Measurements from ENCODE around the gene C1orf216. TPM values are rescaled to one million over a fixed set of nuclear protein-coding genes. Genes with fewer than 3 reads are reported as not detected.
A peak's percentile ranks its signal among the peaks of the same experiment; 100 is the strongest.

C1orf216 gene
- total RNA-seq, 1 donor: 25.3 TPM

DNA sequence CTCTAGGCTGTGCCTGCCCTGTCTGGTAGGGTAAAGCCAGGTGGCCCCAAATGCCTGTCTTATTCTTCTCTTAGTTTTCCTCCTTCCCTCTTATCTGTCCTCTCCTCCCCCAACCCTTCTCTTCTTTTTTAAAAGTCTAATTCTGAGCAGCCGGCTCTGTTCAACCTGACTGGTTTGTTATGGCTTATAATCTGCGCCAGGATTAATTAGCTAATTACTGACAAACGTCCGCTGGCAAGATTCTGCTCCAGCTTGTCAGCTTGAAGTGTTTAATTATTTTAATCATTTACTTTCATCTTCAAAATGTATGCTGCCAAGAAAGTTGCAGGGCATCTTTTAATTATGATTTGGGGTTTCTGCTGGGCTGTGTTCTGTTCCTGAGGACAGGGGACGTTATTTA is 50.2 kb downstream of the C1orf216 start:
- TF ChIP-seq, protein P1, sequence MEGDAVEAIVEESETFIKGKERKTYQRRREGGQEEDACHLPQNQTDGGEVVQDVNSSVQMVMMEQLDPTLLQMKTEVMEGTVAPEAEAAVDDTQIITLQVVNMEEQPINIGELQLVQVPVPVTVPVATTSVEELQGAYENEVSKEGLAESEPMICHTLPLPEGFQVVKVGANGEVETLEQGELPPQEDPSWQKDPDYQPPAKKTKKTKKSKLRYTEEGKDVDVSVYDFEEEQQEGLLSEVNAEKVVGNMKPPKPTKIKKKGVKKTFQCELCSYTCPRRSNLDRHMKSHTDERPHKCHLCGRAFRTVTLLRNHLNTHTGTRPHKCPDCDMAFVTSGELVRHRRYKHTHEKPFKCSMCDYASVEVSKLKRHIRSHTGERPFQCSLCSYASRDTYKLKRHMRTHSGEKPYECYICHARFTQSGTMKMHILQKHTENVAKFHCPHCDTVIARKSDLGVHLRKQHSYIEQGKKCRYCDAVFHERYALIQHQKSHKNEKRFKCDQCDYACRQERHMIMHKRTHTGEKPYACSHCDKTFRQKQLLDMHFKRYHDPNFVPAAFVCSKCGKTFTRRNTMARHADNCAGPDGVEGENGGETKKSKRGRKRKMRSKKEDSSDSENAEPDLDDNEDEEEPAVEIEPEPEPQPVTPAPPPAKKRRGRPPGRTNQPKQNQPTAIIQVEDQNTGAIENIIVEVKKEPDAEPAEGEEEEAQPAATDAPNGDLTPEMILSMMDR (IDR thresholded peaks at IDR 0.05; ENCODE audit: extremely low read depth, low read depth, low read length): no peak
- Histone ChIP-seq H3K36me3 (ENCODE audit: insufficient read depth, low read length) (no peaks in the 10 kb centered on the region), H3K9me3 (ENCODE audit: low read depth, low read length) (no peaks in the 10 kb centered on the region), H3K79me2 (ENCODE audit: insufficient read depth, low read length) (no peaks in the 10 kb centered on the region), H3K4me2 (ENCODE audit: insufficient read depth, low read length) (no peak overlapping the region), H3K4me3 (ENCODE audit: insufficient read depth, low read length) (no peak overlapping the region), H4K20me1 (ENCODE audit: insufficient read depth, low read length) (no peaks in the 10 kb centered on the region), H3K4me1 (ENCODE audit: insufficient read depth, low read length) (no peaks in the 10 kb centered on the region), H3K27me3 (ENCODE audit: insufficient read depth, low read length) (peaks cover 8% of the 10 kb centered on the region), H2AFZ (ENCODE audit: low read length) (no peak overlapping the region), H3K27ac (ENCODE audit: low read depth, low read length) (no peak overlapping the region)
- DNase-seq (ENCODE audit: insufficient read length, low spot score, missing footprints): no peak

DNA sequence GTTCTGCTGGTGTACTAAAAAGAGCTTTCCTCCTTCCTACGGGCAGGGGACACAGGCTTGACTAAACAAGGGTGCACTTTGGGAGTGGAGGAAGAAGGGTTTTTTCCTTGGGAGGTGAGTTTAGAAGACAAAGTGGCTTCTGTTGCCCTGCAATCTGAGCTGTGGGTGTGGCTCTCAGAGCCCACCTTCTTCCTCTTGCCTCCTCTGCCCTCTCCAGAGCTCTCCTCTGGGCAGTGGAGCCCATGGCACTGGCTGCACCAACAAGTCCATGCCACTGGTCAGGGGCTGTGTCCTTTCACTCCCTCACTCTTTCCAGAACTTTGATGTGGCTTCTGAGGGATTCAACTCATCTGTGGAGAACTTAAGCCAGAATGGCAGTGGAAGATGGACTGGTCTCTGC is 51.8 kb downstream of the C1orf216 start:
- Histone ChIP-seq H3K4me1 (ENCODE audit: insufficient read depth, low read length) (no peaks in the 10 kb centered on the region), H3K4me2 (ENCODE audit: insufficient read depth, low read length) (no peak overlapping the region), H3K9me3 (ENCODE audit: low read depth, low read length) (no peaks in the 10 kb centered on the region), H3K36me3 (ENCODE audit: insufficient read depth, low read length) (no peaks in the 10 kb centered on the region), H2AFZ (ENCODE audit: low read length) (no peak overlapping the region), H3K4me3 (ENCODE audit: insufficient read depth, low read length) (no peak overlapping the region), H3K79me2 (ENCODE audit: insufficient read depth, low read length) (no peaks in the 10 kb centered on the region), H3K27me3 (ENCODE audit: insufficient read depth, low read length) (peaks cover 8% of the 10 kb centered on the region), H3K27ac (ENCODE audit: low read depth, low read length) (no peak overlapping the region), H4K20me1 (ENCODE audit: insufficient read depth, low read length) (no peaks in the 10 kb centered on the region)
- TF ChIP-seq, protein P1 (IDR thresholded peaks at IDR 0.05; ENCODE audit: extremely low read depth, low read depth, low read length): no peak
- no peak for DNase-seq (ENCODE audit: insufficient read length, low spot score, missing footprints)

DNA sequence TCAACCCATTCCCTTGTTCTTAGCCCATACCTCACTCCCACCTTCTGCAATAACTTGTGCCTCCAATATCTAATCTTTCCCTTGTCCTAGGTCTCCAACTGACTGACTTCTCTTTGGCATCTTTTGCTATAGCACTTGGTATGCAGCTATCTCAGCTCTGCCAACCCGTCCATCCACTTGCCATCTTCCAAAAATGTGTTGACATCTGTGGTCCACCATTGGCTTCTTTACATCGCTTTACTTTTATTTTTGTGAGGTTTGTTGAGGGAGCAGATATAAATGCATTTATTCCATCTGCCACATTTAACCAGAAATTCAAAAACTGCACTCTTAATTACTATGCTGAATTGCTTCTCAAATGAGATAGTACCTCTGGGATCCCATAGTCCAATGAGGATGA is 52.5 kb downstream of the C1orf216 start:
- Histone ChIP-seq H4K20me1 (ENCODE audit: insufficient read depth, low read length) (no peaks in the 10 kb centered on the region), H2AFZ (ENCODE audit: low read length) (no peak overlapping the region), H3K27me3 (ENCODE audit: insufficient read depth, low read length) (peaks cover 8% of the 10 kb centered on the region), H3K27ac (ENCODE audit: low read depth, low read length) (no peak overlapping the region), H3K4me3 (ENCODE audit: insufficient read depth, low read length) (no peak overlapping the region), H3K4me1 (ENCODE audit: insufficient read depth, low read length) (no peaks in the 10 kb centered on the region), H3K4me2 (ENCODE audit: insufficient read depth, low read length) (no peak overlapping the region), H3K9me3 (ENCODE audit: low read depth, low read length) (no peaks in the 10 kb centered on the region), H3K79me2 (ENCODE audit: insufficient read depth, low read length) (no peaks in the 10 kb centered on the region), H3K36me3 (ENCODE audit: insufficient read depth, low read length) (no peaks in the 10 kb centered on the region)
- TF ChIP-seq, protein P1 (IDR thresholded peaks at IDR 0.05; ENCODE audit: extremely low read depth, low read depth, low read length): no peak
- peak; percentile 30 for DNase-seq (ENCODE audit: insufficient read length, low spot score, missing footprints)

Other genes starting within 250 kb of the C1orf216 start
- gene KIAA0319L, start 161.5 kb downstream of the C1orf216 start, total RNA-seq: 44.9 and 48.9 TPM in 2 replicates
- gene NCDN, start 161.1 kb downstream of the C1orf216 start, total RNA-seq: 25.9 and 30.0 TPM in 2 replicates
- gene TFAP2E, start 145.6 kb downstream of the C1orf216 start, total RNA-seq: under 0.01 and 0.29 TPM in 2 replicates
- 17.1 and 18.5 TPM in 2 replicates for gene PSMB2, start 77.4 kb downstream of the C1orf216 start, total RNA-seq
- 1.8 and 2.9 TPM in 2 replicates for gene CLSPN, start 51.1 kb upstream of the C1orf216 start, total RNA-seq
- 22.1 and 23.2 TPM in 2 replicates for gene AGO4, start 89.1 kb upstream of the C1orf216 start, total RNA-seq
- 20.6 and 21.8 TPM in 2 replicates for gene AGO1, start 164.3 kb upstream of the C1orf216 start, total RNA-seq
- gene AGO3, start 212.2 kb upstream of the C1orf216 start, total RNA-seq: 14.8 and 17.4 TPM in 2 replicates

All from osteoblast (primary cell).